Brain microvascular endothelial cell (primary cell): ENCODE results near the gene EFNA4.

Experiments used
- DNase-seq: peaks from one replicate; pipeline ENCODE4 v3.0.0-alpha.2; 2020
- H3K27ac ChIP-seq: fragments of 250-450 bp; sonication (Bioruptor Pico); 2 replicates; pipeline ENCODE4 v1.5.1; 2020; ENCODE audit warnings: mild to moderate bottlenecking, moderate library complexity
- H3K27me3 ChIP-seq: fragments of 250-450 bp; sonication (Bioruptor Pico); replicated peaks from 2 replicates; pipeline ENCODE4 v1.5.1; 2020; ENCODE audit warnings: mild to moderate bottlenecking
- H3K36me3 ChIP-seq: fragments of 250-450 bp; sonication (Bioruptor Pico); replicated peaks from 2 replicates; pipeline ENCODE4 v1.5.1; 2020; ENCODE audit warnings: mild to moderate bottlenecking
- H3K4me3 ChIP-seq: 2 replicates; pipeline ENCODE4 v1.5.1; 2011; ENCODE audit warnings: low read depth, mild to moderate bottlenecking, control low read depth, low read length, moderate library complexity
- in situ Hi-C: cut with HindIII; loops from 2 replicates; pipeline ENCODE4 v1.10.0; 2017; ENCODE audit warnings: low sequenced_read_pairs, low pct_ligation_motif_present
- TF ChIP-seq, protein P1 (sequence below): IDR thresholded peaks from 2 replicates; pipeline ENCODE4 v1.5.1; 2011; ENCODE audit warnings: low read depth, mild to moderate bottlenecking, moderate library complexity, low read length, control low read depth, inconsistent platforms; ENCODE audit errors: missing control alignments

Gene EFNA4, protein sequence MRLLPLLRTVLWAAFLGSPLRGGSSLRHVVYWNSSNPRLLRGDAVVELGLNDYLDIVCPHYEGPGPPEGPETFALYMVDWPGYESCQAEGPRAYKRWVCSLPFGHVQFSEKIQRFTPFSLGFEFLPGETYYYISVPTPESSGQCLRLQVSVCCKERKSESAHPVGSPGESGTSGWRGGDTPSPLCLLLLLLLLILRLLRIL

DNA sequence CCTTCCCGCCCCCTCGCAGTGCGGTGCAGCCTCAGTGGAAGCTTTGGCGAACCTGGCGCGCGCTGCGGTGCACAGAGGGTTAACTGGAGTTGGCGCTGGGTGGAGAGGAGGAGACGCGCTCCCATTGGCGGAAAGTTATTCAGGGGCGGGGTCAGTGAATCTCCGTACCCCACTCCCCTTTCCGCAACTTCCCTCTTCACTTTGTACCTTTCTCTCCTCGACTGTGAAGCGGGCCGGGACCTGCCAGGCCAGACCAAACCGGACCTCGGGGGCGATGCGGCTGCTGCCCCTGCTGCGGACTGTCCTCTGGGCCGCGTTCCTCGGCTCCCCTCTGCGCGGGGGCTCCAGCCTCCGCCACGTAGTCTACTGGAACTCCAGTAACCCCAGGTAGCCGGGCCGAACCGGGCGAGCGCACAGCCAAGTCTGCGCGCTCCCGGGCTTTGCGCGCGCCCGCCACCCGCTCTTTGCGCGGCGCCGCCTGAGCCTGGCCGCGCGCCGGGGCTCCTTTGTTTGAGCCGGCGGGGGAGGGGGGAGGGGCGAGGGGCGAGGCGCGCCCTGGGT, at the start of gene EFNA4:
EFNA4 (plus strand) TSS at position 191 of the 561 bp plus-strand sequence; CDS start at position 275, 84 bp downstream.
- DNase-seq: peak; percentile 76
- Histone ChIP-seq H3K27ac (peak within 1 kb of the TSS; percentile 66), H3K36me3 (peaks cover 5% of the 10 kb centered on the region), H3K4me3 (peak within 1 kb of the TSS; percentile 91), H3K27me3 (no peaks in the 10 kb centered on the region)
- in situ Hi-C loops: no loop called here
- TF ChIP-seq, protein P1, sequence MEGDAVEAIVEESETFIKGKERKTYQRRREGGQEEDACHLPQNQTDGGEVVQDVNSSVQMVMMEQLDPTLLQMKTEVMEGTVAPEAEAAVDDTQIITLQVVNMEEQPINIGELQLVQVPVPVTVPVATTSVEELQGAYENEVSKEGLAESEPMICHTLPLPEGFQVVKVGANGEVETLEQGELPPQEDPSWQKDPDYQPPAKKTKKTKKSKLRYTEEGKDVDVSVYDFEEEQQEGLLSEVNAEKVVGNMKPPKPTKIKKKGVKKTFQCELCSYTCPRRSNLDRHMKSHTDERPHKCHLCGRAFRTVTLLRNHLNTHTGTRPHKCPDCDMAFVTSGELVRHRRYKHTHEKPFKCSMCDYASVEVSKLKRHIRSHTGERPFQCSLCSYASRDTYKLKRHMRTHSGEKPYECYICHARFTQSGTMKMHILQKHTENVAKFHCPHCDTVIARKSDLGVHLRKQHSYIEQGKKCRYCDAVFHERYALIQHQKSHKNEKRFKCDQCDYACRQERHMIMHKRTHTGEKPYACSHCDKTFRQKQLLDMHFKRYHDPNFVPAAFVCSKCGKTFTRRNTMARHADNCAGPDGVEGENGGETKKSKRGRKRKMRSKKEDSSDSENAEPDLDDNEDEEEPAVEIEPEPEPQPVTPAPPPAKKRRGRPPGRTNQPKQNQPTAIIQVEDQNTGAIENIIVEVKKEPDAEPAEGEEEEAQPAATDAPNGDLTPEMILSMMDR: no peak

DNA sequence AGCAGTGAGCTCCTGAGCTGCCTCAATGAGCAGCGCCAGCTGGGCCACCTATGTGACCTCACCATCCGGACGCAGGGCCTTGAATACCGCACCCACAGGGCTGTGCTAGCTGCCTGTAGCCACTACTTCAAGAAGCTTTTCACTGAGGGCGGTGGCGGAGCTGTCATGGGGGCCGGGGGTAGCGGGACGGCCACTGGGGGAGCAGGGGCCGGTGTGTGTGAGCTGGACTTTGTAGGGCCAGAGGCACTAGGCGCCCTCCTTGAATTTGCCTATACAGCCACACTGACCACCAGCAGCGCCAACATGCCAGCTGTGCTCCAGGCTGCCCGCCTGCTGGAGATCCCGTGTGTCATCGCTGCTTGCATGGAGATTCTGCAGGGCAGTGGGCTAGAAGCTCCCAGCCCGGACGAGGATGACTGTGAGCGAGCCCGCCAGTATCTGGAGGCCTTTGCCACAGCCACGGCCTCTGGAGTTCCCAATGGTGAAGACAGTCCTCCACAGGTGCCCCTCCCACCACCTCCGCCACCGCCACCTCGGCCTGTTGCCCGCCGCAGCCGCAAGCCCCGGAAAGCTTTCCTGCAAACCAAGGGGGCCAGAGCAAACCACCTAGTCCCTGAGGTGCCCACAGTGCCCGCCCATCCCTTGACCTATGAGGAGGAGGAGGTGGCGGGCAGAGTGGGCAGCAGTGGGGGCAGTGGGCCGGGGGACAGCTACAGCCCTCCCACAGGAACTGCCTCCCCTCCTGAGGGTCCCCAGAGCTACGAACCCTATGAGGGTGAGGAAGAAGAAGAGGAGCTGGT, 48.6 kb upstream of the EFNA4 start:
- peaks cover 20% of the 10 kb centered on the region for H3K36me3 ChIP-seq
- TF ChIP-seq, protein P1: no peak
- no peak overlapping the region for H3K4me3 ChIP-seq
- in situ Hi-C loops: no loop called here
- no peak overlapping the region for H3K27ac ChIP-seq
- no peaks in the 10 kb centered on the region for H3K27me3 ChIP-seq
- DNase-seq: no peak

DNA sequence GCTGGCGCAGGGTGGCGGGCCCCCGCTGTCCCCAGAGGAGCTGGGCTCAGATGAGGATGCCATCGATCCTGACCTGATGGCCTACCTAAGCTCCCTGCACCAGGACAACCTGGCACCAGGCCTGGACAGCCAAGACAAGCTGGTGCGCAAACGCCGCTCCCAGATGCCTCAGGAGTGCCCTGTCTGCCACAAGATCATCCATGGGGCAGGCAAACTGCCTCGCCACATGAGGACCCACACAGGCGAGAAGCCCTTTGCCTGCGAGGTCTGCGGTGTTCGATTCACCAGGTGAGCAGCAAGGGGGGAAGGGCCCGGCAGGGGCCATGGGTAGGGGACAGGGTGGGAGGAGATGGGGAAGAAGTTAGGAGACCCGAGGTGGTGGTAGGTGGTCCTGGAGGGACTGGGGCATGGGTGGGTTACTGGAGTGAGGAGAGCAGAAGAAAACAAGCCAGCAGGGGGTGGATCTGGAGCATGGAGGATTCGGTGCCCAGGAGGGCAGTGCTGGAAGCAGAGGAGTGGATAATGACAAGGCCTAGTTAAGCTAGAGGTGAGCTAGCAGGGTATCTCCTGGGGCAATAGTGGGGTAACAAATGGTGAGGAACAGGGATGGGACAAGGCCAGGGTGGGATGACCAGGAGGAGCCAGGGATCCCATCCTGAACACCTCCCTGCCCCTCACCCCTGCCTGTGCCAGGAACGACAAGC, 47.9 kb upstream of the EFNA4 start:
- no peaks in the 10 kb centered on the region for H3K27me3 ChIP-seq
- no peak overlapping the region for H3K4me3 ChIP-seq
- H3K36me3 ChIP-seq: peaks cover 20% of the 10 kb centered on the region
- H3K27ac ChIP-seq: no peak overlapping the region
- TF ChIP-seq, protein P1: no peak
- in situ Hi-C loops: no loop called here
- DNase-seq: no peak

DNA sequence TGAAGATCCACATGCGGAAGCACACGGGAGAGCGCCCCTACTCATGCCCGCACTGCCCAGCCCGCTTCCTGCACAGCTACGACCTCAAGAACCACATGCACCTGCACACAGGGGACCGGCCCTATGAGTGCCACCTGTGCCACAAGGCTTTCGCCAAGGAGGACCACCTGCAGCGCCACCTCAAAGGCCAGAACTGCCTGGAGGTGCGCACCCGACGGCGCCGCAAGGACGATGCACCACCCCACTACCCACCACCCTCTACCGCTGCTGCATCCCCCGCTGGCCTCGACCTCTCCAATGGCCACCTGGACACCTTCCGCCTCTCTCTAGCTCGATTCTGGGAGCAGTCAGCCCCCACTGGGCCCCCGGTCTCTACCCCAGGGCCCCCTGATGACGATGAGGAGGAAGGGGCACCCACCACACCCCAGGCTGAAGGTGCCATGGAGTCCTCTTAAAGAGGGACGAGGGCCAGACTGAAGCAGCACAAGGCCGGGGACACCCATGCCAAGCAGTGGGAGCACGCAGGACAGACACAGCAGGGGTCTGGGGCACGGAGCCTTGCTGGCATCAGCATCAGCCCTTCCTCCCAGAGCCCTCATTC, 47.2 kb upstream of the EFNA4 start:
- no peak overlapping the region for H3K4me3 ChIP-seq

More for the DNA sequence above, 47.2 kb upstream of the EFNA4 start:
- TF ChIP-seq, protein P1: no peak
- no peak overlapping the region for H3K27ac ChIP-seq
- no peaks in the 10 kb centered on the region for H3K27me3 ChIP-seq
- in situ Hi-C loops: no loop called here
- DNase-seq: no peak
- peaks cover 20% of the 10 kb centered on the region for H3K36me3 ChIP-seq
